AG09309 (cell line): ENCODE data around the gene HNRNPA1L2.

Experiments
- DNase-seq: peaks from one replicate; pipeline ENCODE4 v3.0.0-alpha.2; 2010; ENCODE audit warnings: low read depth
- H3K4me3 ChIP-seq: 2 replicates; pipeline ENCODE4 v1.5.1; 2011; ENCODE audit warnings: mild to moderate bottlenecking, low read depth, low read length, moderate library complexity; ENCODE audit not compliant: control insufficient read depth
- TF ChIP-seq, protein P1 (sequence below): IDR thresholded peaks from 2 replicates; pipeline ENCODE4 v1.5.1; 2011; ENCODE audit warnings: mild to moderate bottlenecking, low read depth, low read length, inconsistent platforms; ENCODE audit not compliant: insufficient read depth, control insufficient read depth; ENCODE audit errors: missing control alignments

The HNRNPA1L2 gene

DNA sequence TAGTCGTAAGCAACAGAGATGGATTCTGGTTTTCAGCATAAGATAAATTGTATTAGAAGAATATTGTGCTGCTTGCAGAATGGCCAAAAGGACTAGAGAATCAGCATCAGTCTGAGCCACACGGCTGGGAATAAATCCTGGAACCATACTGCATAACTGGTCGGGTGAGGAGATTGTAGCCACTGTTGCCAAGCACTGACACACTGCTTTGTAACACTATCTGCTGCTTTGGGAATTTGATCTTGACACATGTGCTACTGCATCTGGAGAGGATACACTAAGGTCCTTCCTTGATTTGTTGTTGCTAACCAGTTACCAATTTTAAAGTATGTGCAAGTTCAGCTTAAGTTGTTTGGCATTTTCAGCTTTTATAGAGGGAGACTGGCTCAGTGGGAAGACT, 1.9 kb downstream of the HNRNPA1L2 start:
- no peak overlapping the region for H3K4me3 ChIP-seq
- TF ChIP-seq, protein P1, sequence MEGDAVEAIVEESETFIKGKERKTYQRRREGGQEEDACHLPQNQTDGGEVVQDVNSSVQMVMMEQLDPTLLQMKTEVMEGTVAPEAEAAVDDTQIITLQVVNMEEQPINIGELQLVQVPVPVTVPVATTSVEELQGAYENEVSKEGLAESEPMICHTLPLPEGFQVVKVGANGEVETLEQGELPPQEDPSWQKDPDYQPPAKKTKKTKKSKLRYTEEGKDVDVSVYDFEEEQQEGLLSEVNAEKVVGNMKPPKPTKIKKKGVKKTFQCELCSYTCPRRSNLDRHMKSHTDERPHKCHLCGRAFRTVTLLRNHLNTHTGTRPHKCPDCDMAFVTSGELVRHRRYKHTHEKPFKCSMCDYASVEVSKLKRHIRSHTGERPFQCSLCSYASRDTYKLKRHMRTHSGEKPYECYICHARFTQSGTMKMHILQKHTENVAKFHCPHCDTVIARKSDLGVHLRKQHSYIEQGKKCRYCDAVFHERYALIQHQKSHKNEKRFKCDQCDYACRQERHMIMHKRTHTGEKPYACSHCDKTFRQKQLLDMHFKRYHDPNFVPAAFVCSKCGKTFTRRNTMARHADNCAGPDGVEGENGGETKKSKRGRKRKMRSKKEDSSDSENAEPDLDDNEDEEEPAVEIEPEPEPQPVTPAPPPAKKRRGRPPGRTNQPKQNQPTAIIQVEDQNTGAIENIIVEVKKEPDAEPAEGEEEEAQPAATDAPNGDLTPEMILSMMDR: no peak
- no peak for DNase-seq

- no peak for DNase-seq
- TF ChIP-seq, protein P1: no peak
- no peak overlapping the region for H3K4me3 ChIP-seq
These were observed 4.7 kb downstream of the HNRNPA1L2 start for GRCh38 chr13:52646967-52647366.

- TF ChIP-seq, protein P1: no peak
- no peak for DNase-seq
- H3K4me3 ChIP-seq: peak overlapping the region; percentile 83
These were observed 8.5 kb downstream of the HNRNPA1L2 start for GRCh38 chr13:52650731-52651130.

DNA sequence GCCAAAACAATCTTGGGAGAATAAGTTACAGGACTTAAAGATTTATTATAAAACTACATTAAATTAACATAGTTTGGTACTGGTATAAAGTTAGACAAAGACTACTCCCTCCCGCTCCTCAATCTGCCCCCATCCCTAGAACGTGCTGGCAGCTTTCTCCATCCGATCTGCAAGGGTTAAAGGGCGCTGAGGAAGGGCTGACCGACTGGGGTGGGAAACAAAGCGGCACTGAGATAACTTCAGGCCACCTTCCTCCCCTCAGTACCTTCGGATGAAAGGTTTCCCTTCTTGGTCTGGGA, 9.6 kb downstream of the HNRNPA1L2 start:
- no peak for DNase-seq
- H3K4me3 ChIP-seq: peak overlapping the region; percentile 83
- TF ChIP-seq, protein P1: no peak

DNA sequence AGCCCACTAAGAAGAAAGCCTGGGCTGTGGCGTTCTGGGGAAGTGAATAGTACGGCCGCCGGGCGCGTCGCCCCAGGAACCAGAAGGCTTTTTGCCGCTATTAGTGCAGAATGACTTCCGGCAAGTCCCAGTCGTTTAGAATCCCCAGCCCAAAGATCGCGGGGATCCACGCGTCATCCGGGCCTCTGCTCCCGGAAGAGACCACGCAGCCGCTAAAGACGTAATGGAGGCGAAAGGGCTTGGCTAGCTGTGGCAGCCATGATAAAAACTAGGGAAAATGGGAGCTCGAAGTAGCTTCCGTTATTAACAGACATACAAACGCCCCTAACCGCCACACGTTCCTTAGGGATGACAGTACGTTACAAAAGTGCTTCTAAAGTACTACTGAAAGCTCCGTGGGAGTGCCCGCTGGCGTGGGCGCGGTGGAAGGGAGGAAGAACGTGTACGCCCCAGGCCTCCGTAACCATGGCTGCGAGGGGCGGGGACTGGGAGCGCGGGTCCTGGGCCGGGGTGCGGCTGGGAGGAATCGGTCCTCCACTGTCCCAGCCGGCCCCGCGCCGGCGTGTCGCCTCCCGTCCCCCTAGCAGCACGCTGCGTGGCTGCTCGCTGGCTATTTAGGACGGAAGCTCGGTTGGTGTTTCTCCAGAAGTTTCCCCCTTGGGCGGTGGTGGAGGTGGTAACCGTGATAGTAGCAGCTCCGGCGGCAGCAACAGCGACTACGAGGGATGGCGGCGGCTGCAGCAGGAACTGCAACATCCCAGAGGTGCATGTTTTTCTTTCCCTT, 10.2 kb downstream of the HNRNPA1L2 start, which contains the start of gene SUGT1:
TSS of gene SUGT1 (plus strand) at position 641 of the 784 bp plus-strand sequence. CDS start at position 726, 85 bp downstream.
- TF ChIP-seq, protein P1: peak; percentile 73
- peak within 1 kb of the TSS; percentile 83 for H3K4me3 ChIP-seq
- DNase-seq: peak; percentile 92

- no peak for DNase-seq
- H3K4me3 ChIP-seq: peak overlapping the region; percentile 83
- TF ChIP-seq, protein P1: no peak
These were observed 10.7 kb downstream of the HNRNPA1L2 start for GRCh38 chr13:52652980-52653303.
